GM12878 (cell line): ENCODE results near the gene PGK1. TPM values are rescaled to one million over a fixed set of nuclear protein-coding genes. Genes with fewer than 3 reads are reported as not detected.

Experiments used
- ATF3 ChIP-seq: IDR thresholded peaks from 2 replicates; pipeline ENCODE4 v1.6.1; 2011; ENCODE audit warnings: low read depth, mild to moderate bottlenecking, low read length, moderate library complexity, borderline replicate concordance; ENCODE audit errors: extremely low read depth
- BHLHE40 ChIP-seq, 2 experiments: fragments of 450-650 bp in 1 of 2; IDR thresholded peaks; 2 replicates each; pipeline ENCODE4 v1.6.1; 2011 to 2017; ENCODE audit warnings: low read depth in 2 of 2, borderline replicate concordance in 1 of 2, improper control_type of control experiment in 1 of 2, low read length in 1 of 2, mild to moderate bottlenecking in 1 of 2
- CBX5 ChIP-seq: sonication (generic); IDR thresholded peaks from 2 replicates; pipeline ENCODE4 v1.6.1; 2016; ENCODE audit warnings: low read depth, moderate library complexity, mild to moderate bottlenecking, inconsistent platforms
- ELK1 ChIP-seq: IDR thresholded peaks from 2 replicates; pipeline ENCODE4 v1.6.1; 2012; ENCODE audit warnings: low read depth, low read length, improper control_type of control experiment
- FOXK2 ChIP-seq: fragments of 450-650 bp; IDR thresholded peaks from 2 replicates; pipeline ENCODE4 v1.6.1; 2017; ENCODE audit warnings: mild to moderate bottlenecking, moderate library complexity
- GABPA ChIP-seq: IDR thresholded peaks from 2 replicates; pipeline ENCODE4 v1.6.1; 2014; ENCODE audit warnings: antibody characterized with exemption, low read depth, mild to moderate bottlenecking, inconsistent platforms
- IKZF2 ChIP-seq, 2 experiments: fragments of 450-650 bp; IDR thresholded peaks; 2 replicates each; pipeline ENCODE4 v1.6.1; 2017; ENCODE audit warnings: mild to moderate bottlenecking in 2 of 2, moderate library complexity in 2 of 2
- IRF3 ChIP-seq: fragments of 450-650 bp; IDR thresholded peaks from 2 replicates; pipeline ENCODE4 v1.6.1; 2014; ENCODE audit warnings: mild to moderate bottlenecking
- MTA2 ChIP-seq: fragments of 450-650 bp; IDR thresholded peaks from 2 replicates; pipeline ENCODE4 v1.6.1; 2016; ENCODE audit warnings: low read depth, mild to moderate bottlenecking, moderate library complexity
- NR2C1 ChIP-seq: fragments of 450-650 bp; IDR thresholded peaks from 2 replicates; pipeline ENCODE4 v1.6.1; 2017; ENCODE audit warnings: antibody characterized with exemption, mild to moderate bottlenecking, moderate library complexity
- PAX5 ChIP-seq: IDR thresholded peaks from 2 replicates; pipeline ENCODE4 v1.6.1; 2011; ENCODE audit warnings: low read depth, low read length, borderline replicate concordance
- PRDM15 ChIP-seq: fragments of 450-650 bp; formaldehyde crosslinking; IDR thresholded peaks from 2 replicates; pipeline ENCODE4 v1.4.0; 2020; ENCODE audit warnings: mild to moderate bottlenecking, moderate library complexity
- RAD21 ChIP-seq: IDR thresholded peaks from 2 replicates; pipeline ENCODE4 v1.6.1; 2011; ENCODE audit warnings: mild to moderate bottlenecking, low read depth, low read length, moderate library complexity; ENCODE audit not compliant: insufficient read depth
- SREBF1 ChIP-seq: IDR thresholded peaks from 2 replicates; pipeline ENCODE4 v1.6.1; 2012; ENCODE audit warnings: mild to moderate bottlenecking, low read length
- TAF1 ChIP-seq: IDR thresholded peaks from 2 replicates; pipeline ENCODE4 v1.6.1; 2011; ENCODE audit warnings: mild to moderate bottlenecking, low read depth, low read length, borderline replicate concordance
- YBX1 ChIP-seq: fragments of 450-650 bp; IDR thresholded peaks from 2 replicates; pipeline ENCODE4 v1.6.1; 2016; ENCODE audit warnings: antibody characterized with exemption
- ZNF384 ChIP-seq: IDR thresholded peaks from 2 replicates; pipeline ENCODE4 v1.6.1; 2012; ENCODE audit warnings: low read depth, mild to moderate bottlenecking, low read length, improper control_type of control experiment, borderline replicate concordance
- ZNF687 ChIP-seq: fragments of 450-650 bp; IDR thresholded peaks from 2 replicates; pipeline ENCODE4 v1.6.1; 2017; ENCODE audit warnings: mild to moderate bottlenecking, moderate library complexity
- ZSCAN29 ChIP-seq: fragments of 450-650 bp; IDR thresholded peaks from 2 replicates; pipeline ENCODE4 v1.6.1; 2017; ENCODE audit warnings: mild to moderate bottlenecking, moderate library complexity
- polyA plus RNA-seq, 11 experiments: library from polyadenylated mRNA; depleted of rRNA in 4 of 11; unstranded in 6 of 11; stranded (reverse) in 5 of 11; fragments of >200 nt; fragmentation: Nextera tagmentation in 4 of 11; fragmentation: Illumina TruSeq in 1 of 11; extraction: Ambion mirVana in 4 of 11; extraction: Trizol in 1 of 11; gene quantifications; 1 replicate in 1 of 11; 2 replicates in 10 of 11; pipeline versions ENCODE4 v1.2.1 to v1.2.3, GENCODE V29; 2011 to 2016; ENCODE audit warnings: inconsistent platforms in 2 of 11, missing spikeins in 2 of 11, low read depth in 1 of 11
- total RNA-seq, 4 experiments: library from RNA; depleted of rRNA in 3 of 4; stranded (reverse); fragments of >200 nt in 3 of 4; fragmentation: Illumina TruSeq in 1 of 4; extraction: Trizol in 1 of 4; gene quantifications; 2 replicates each; pipeline versions ENCODE4 v1.2.1 to v1.2.3, GENCODE V29; 2013 to 2021

PGK1 gene
- total and polyA plus RNA-seq, 10 of the 15 experiments (the other 5 are each of a cell fraction or from before 2014, with no cell fraction given): 370 to 1,825 (median 629) TPM

- TF ChIP-seq TAF1 (no peak), PRDM15 (CRISPR knock-in tag) (no peak), ZNF687 (no peak; the same call in 1 of the 2 replicates), IRF3 (no peak), ATF3 (no peak), FOXK2 (no peak), GABPA (no peak), YBX1 (no peak), ELK1 (no peak), ZNF384 (no peak), IKZF2 (IDR thresholded peaks at IDR 0.05) (no peak), RAD21 (no peak), ZSCAN29 (no peak), NR2C1 (no peak), BHLHE40 (IDR thresholded peaks at IDR 0.05; ENCODE audit: borderline replicate concordance in 1 of 2, low read depth in 2 of 2, low read length in 1 of 2) (no peak), PAX5 (no peak), CBX5 (no peak), MTA2 (no peak), SREBF1 (no peak)
These were observed 35.4 kb downstream of the PGK1 start, which contains the start of gene TAF9B (continued) for GRCh38 chrX:78139160-78140123.
